Measurements from ENCODE around the gene ARSI. TPM values are rescaled to one million over a fixed set of nuclear protein-coding genes. Genes with fewer than 3 reads are reported as not detected.

Gene ARSI
- total RNA-seq, 1 experiment from 2014 or later: 6.3 TPM

DNA sequence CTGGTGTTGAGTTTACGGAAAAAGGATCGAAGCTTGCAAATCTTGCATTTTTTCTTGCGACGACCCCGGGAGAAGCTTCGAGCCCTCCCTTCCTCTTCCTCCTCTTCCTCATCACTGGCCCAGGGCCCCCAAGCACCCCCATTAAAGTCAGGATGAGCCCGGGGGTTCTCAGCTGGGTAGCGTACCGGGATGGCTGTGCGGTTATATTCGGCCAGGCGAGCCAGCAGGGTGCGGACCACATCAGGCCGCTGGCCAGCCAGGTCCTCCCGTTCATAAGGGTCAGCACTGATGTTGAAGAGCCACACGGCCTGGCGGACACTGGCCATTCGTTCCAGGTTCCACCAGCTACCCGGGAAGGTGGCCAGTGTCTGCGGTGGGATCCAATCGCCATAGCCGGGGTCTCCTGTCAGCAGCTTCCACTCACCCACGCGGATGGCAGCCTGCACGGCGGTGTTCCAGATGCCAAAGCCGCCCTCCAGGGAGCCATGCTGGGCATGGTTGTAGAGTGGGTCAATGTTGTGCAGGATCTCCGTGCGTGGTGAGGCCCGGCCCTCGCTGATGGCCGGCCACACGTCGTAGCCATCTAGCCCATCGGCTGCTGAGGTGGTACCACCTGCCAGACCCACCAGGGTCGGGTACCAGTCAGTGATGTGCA, 5.3 kb downstream of the ARSI start:
- intact Hi-C loops (cut with micrococcal nuclease): no loop called here
- no peak overlapping the region for H3K4me2 ChIP-seq (ENCODE audit: low read length)
- no peaks in the 10 kb centered on the region for H3K9me2 ChIP-seq (replicated peaks; ENCODE audit: low read length)
- POLR2A ChIA-PET (ENCODE audit: unreplicated experiment): interaction anchor here (0.6 kb wide), 1 partner anchor 940 kb away, joined by 4 read pairs; the partner anchor contains the start of gene PCYOX1L
- no peak overlapping the region for H3K27ac ChIP-seq (ENCODE audit: low read length)
- CTCF ChIA-PET: no interaction called here
- no peak overlapping the region for H2AFZ ChIP-seq (ENCODE audit: low read length)
- H3K4me3 ChIP-seq (ENCODE audit: low read length): no peak overlapping the region
- no peaks in the 10 kb centered on the region for H3K36me3 ChIP-seq (ENCODE audit: low read depth, low read length)
- DNase-seq (no peak), ATAC-seq (no peak)
- H4K20me1 ChIP-seq (ENCODE audit: low read length): no peaks in the 10 kb centered on the region
- TF ChIP-seq EZH2phosphoT487 (IDR thresholded peaks at IDR 0.05; ENCODE audit: borderline replicate concordance, low read length) (no peak), EZH2 (IDR thresholded peaks at IDR 0.05; ENCODE audit: low read length, unreplicated experiment) (no peak)
- TF ChIP-seq, protein P1, sequence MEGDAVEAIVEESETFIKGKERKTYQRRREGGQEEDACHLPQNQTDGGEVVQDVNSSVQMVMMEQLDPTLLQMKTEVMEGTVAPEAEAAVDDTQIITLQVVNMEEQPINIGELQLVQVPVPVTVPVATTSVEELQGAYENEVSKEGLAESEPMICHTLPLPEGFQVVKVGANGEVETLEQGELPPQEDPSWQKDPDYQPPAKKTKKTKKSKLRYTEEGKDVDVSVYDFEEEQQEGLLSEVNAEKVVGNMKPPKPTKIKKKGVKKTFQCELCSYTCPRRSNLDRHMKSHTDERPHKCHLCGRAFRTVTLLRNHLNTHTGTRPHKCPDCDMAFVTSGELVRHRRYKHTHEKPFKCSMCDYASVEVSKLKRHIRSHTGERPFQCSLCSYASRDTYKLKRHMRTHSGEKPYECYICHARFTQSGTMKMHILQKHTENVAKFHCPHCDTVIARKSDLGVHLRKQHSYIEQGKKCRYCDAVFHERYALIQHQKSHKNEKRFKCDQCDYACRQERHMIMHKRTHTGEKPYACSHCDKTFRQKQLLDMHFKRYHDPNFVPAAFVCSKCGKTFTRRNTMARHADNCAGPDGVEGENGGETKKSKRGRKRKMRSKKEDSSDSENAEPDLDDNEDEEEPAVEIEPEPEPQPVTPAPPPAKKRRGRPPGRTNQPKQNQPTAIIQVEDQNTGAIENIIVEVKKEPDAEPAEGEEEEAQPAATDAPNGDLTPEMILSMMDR (conservative IDR thresholded peaks at IDR 0.05; ENCODE audit: low read depth, low read length): no peak
- H3K9ac ChIP-seq (ENCODE audit: low read length): no peak overlapping the region
- H3K9me3 ChIP-seq (ENCODE audit: low read length): no peaks in the 10 kb centered on the region
- no peaks in the 10 kb centered on the region for H3K79me2 ChIP-seq (ENCODE audit: low read length)
- no TSS peak for BruUV-seq (replicated peaks)
- H3K27me3 ChIP-seq (ENCODE audit: low read length): no peaks in the 10 kb centered on the region
- no peaks in the 10 kb centered on the region for H3F3A ChIP-seq (ENCODE audit: low read length, unreplicated experiment)
- peaks cover 23% of the 10 kb centered on the region for H3K4me1 ChIP-seq (ENCODE audit: insufficient read depth, low read length)

DNA sequence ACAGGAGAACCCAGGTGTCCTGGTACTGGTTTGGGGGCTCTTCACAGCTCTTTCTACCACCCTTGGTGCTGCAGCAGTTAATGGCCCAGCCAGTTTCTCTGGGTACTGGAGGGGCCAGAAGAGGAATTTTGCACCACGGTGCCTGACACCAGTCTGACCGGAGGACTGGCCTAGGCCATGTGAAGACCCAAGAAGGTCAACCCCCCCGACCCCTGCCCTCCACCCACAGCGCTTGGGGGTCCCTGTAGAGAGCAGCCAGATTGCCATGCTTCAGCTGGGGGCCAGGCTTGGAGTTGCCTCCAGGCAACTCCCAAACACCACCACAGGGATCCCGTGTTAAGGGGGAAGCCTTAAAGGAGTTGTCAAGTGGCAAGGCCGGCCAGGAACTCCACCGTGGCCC, 6.2 kb downstream of the ARSI start:
- ChIA-PET POLR2A (ENCODE audit: unreplicated experiment) (no interaction called here), CTCF (interaction anchor here (0.5 to 0.6 kb wide), 2 partner anchors 8 kb away, joined by 3 to 8 read pairs; no protein-coding TSS in a partner anchor)
- Histone ChIP-seq H3K9ac (ENCODE audit: low read length) (no peak overlapping the region), H4K20me1 (ENCODE audit: low read length) (no peaks in the 10 kb centered on the region), H3K4me2 (ENCODE audit: low read length) (no peak overlapping the region), H3K27ac (ENCODE audit: low read length) (no peak overlapping the region), H2AFZ (ENCODE audit: low read length) (no peak overlapping the region), H3K36me3 (ENCODE audit: low read depth, low read length) (no peaks in the 10 kb centered on the region), H3K27me3 (ENCODE audit: low read length) (no peaks in the 10 kb centered on the region), H3K9me2 (replicated peaks; ENCODE audit: low read length) (no peaks in the 10 kb centered on the region), H3K79me2 (ENCODE audit: low read length) (no peaks in the 10 kb centered on the region), H3K4me3 (ENCODE audit: low read length) (no peak overlapping the region), H3K9me3 (ENCODE audit: low read length) (no peaks in the 10 kb centered on the region), H3F3A (ENCODE audit: low read length, unreplicated experiment) (no peaks in the 10 kb centered on the region), H3K4me1 (ENCODE audit: insufficient read depth, low read length) (peaks cover 19% of the 10 kb centered on the region)
- ATAC-seq: no peak
- intact Hi-C loops (cut with micrococcal nuclease): no loop called here
- BruUV-seq (replicated peaks): no TSS peak
- no peak for TF ChIP-seq EZH2 (IDR thresholded peaks at IDR 0.05; ENCODE audit: low read length, unreplicated experiment)
- TF ChIP-seq, protein P1 (conservative IDR thresholded peaks at IDR 0.05; ENCODE audit: low read depth, low read length): no peak
- no peak for DNase-seq

DNA sequence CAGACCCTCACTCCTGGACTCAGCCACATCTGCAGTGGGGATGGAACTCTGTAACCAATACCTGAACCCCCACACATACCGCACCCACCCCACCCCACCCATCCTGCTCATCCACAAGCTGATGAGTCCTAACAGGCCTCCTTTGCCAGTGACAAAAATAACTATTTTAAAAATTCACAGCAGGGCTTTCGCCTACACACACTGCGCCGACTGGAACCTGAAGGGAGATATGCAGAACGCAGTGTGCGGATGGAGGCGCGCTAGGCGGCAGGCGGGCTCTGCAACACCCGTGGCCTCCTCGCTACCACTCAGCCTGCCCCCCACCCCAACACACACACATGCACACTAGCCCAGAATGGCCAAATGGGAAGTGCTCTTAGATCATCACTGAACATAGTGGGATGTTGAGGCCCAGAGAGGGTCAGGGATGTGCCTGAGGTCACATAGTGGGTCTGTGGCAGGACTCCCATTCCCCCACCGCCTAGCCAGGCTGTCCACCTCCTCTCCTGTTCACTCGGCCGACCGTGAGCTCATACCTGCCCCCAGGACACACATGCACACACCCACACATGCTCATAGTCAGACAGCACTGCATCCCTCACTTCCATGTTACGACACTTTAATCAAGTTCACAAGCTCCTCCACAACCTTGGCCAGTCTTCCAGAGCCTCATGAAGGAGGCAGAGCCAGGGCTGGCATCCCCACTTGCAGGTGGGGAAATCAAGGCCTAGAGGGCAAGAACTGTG, 6.8 kb downstream of the ARSI start:
- ChIA-PET CTCF (interaction anchor here (0.5 to 0.6 kb wide), 2 partner anchors 7 to 8 kb away, joined by 3 to 8 read pairs; no protein-coding TSS in a partner anchor), POLR2A (ENCODE audit: unreplicated experiment) (no interaction called here)
- Histone ChIP-seq H3K4me1 (ENCODE audit: insufficient read depth, low read length) (peaks cover 19% of the 10 kb centered on the region), H3K36me3 (ENCODE audit: low read depth, low read length) (no peaks in the 10 kb centered on the region), H3K9me2 (replicated peaks; ENCODE audit: low read length) (no peaks in the 10 kb centered on the region), H3K79me2 (ENCODE audit: low read length) (no peaks in the 10 kb centered on the region), H3K4me2 (ENCODE audit: low read length) (no peak overlapping the region), H3F3A (ENCODE audit: low read length, unreplicated experiment) (no peaks in the 10 kb centered on the region), H3K27ac (ENCODE audit: low read length) (no peak overlapping the region), H3K9ac (ENCODE audit: low read length) (no peak overlapping the region), H4K20me1 (ENCODE audit: low read length) (no peaks in the 10 kb centered on the region), H3K4me3 (ENCODE audit: low read length) (no peak overlapping the region), H2AFZ (ENCODE audit: low read length) (no peak overlapping the region), H3K27me3 (ENCODE audit: low read length) (no peaks in the 10 kb centered on the region), H3K9me3 (ENCODE audit: low read length) (no peaks in the 10 kb centered on the region)
- ATAC-seq (no peak), DNase-seq (no peak)
- no TSS peak for BruUV-seq (replicated peaks)
- no peak for TF ChIP-seq EZH2phosphoT487 (IDR thresholded peaks at IDR 0.05; ENCODE audit: borderline replicate concordance, low read length)
- TF ChIP-seq EZH2 (IDR thresholded peaks at IDR 0.05; ENCODE audit: low read length, unreplicated experiment): no peak
- TF ChIP-seq, protein P1 (conservative IDR thresholded peaks at IDR 0.05; ENCODE audit: low read depth, low read length): no peak
- intact Hi-C loops (cut with micrococcal nuclease): no loop called here

Data from PC-3 (cell line).